ENCODE results near the gene GPD1L.

GPD1L gene

GRCh38 chr3:32195995-32196540 is 89.6 kb downstream of the GPD1L start:
- Histone ChIP-seq H3K9ac (ENCODE audit: low read depth, low read length) (no peak overlapping the region), H3K4me1 (ENCODE audit: insufficient read depth, low read length) (no peaks in the 10 kb centered on the region), H3K9me3 (ENCODE audit: control insufficient read depth, insufficient read depth, low read length) (no peaks in the 10 kb centered on the region)

GRCh38 chr3:32197991-32198390 is 91.6 kb downstream of the GPD1L start:
- Histone ChIP-seq H3K36me3 (ENCODE audit: insufficient read depth, low read length) (no peaks in the 10 kb centered on the region), H3K9ac (ENCODE audit: low read depth, low read length) (no peak overlapping the region), H3K9me3 (ENCODE audit: control insufficient read depth, insufficient read depth, low read length) (no peaks in the 10 kb centered on the region), H3K4me1 (ENCODE audit: insufficient read depth, low read length) (no peaks in the 10 kb centered on the region)

More at GRCh38 chr3:32195995-32196540, 89.6 kb downstream of the GPD1L start:
- no peaks in the 10 kb centered on the region for H3K36me3 ChIP-seq (ENCODE audit: insufficient read depth, low read length)

GRCh38 chr3:32198714-32199113 is 92.3 kb downstream of the GPD1L start:
- no peaks in the 10 kb centered on the region for H3K36me3 ChIP-seq (ENCODE audit: insufficient read depth, low read length)
- no peaks in the 10 kb centered on the region for H3K9me3 ChIP-seq (ENCODE audit: control insufficient read depth, insufficient read depth, low read length)
- H3K9ac ChIP-seq (ENCODE audit: low read depth, low read length), result no peak overlapping the region
- no peaks in the 10 kb centered on the region for H3K4me1 ChIP-seq (ENCODE audit: insufficient read depth, low read length)

- no peak overlapping the region for H3K9ac ChIP-seq (ENCODE audit: low read depth, low read length)
- no peaks in the 10 kb centered on the region for H3K36me3 ChIP-seq (ENCODE audit: insufficient read depth, low read length)
- H3K9me3 ChIP-seq (ENCODE audit: control insufficient read depth, insufficient read depth, low read length), result no peaks in the 10 kb centered on the region
- no peaks in the 10 kb centered on the region for H3K4me1 ChIP-seq (ENCODE audit: insufficient read depth, low read length)
These were observed 94.1 kb downstream of the GPD1L start for GRCh38 chr3:32200490-32200889.

- no peaks in the 10 kb centered on the region for H3K9me3 ChIP-seq (ENCODE audit: control insufficient read depth, insufficient read depth, low read length)
- H3K9ac ChIP-seq (ENCODE audit: low read depth, low read length), result no peak overlapping the region
- H3K36me3 ChIP-seq (ENCODE audit: insufficient read depth, low read length), result no peaks in the 10 kb centered on the region
- H3K4me1 ChIP-seq (ENCODE audit: insufficient read depth, low read length), result no peaks in the 10 kb centered on the region
These were observed 94.8 kb downstream of the GPD1L start for GRCh38 chr3:32200992-32201758.

- no peak overlapping the region for H3K9ac ChIP-seq (ENCODE audit: low read depth, low read length)
- H3K9me3 ChIP-seq (ENCODE audit: control insufficient read depth, insufficient read depth, low read length), result no peaks in the 10 kb centered on the region
- no peaks in the 10 kb centered on the region for H3K36me3 ChIP-seq (ENCODE audit: insufficient read depth, low read length)
- no peaks in the 10 kb centered on the region for H3K4me1 ChIP-seq (ENCODE audit: insufficient read depth, low read length)
These were observed 96.1 kb downstream of the GPD1L start for GRCh38 chr3:32202496-32202895.

- no peak overlapping the region for H3K9ac ChIP-seq (ENCODE audit: low read depth, low read length)
- no peaks in the 10 kb centered on the region for H3K36me3 ChIP-seq (ENCODE audit: insufficient read depth, low read length)
- H3K9me3 ChIP-seq (ENCODE audit: control insufficient read depth, insufficient read depth, low read length), result no peaks in the 10 kb centered on the region
- no peaks in the 10 kb centered on the region for H3K4me1 ChIP-seq (ENCODE audit: insufficient read depth, low read length)
These were observed 97.4 kb downstream of the GPD1L start for GRCh38 chr3:32203854-32204253.

GRCh38 chr3:32208447-32208846 is 102.0 kb downstream of the GPD1L start:
- no peaks in the 10 kb centered on the region for H3K4me1 ChIP-seq (ENCODE audit: insufficient read depth, low read length)
- no peak overlapping the region for H3K9ac ChIP-seq (ENCODE audit: low read depth, low read length)
- no peaks in the 10 kb centered on the region for H3K9me3 ChIP-seq (ENCODE audit: control insufficient read depth, insufficient read depth, low read length)
- H3K36me3 ChIP-seq (ENCODE audit: insufficient read depth, low read length), result no peaks in the 10 kb centered on the region

- no peaks in the 10 kb centered on the region; the same call in 1 of the 2 replicates for H3K9me3 ChIP-seq (ENCODE audit: control insufficient read depth, insufficient read depth, low read length)
- no peaks in the 10 kb centered on the region for H3K36me3 ChIP-seq (ENCODE audit: insufficient read depth, low read length)
- H3K9ac ChIP-seq (ENCODE audit: low read depth, low read length), result no peak overlapping the region
- H3K4me1 ChIP-seq (ENCODE audit: insufficient read depth, low read length), result no peaks in the 10 kb centered on the region
These were observed 108.8 kb downstream of the GPD1L start for GRCh38 chr3:32215185-32215584.

GRCh38 chr3:32216172-32216783 is 109.9 kb downstream of the GPD1L start:
- Histone ChIP-seq H3K9me3 (ENCODE audit: control insufficient read depth, insufficient read depth, low read length) (no peaks in the 10 kb centered on the region; the same call in 1 of the 2 replicates), H3K9ac (ENCODE audit: low read depth, low read length) (no peak overlapping the region), H3K36me3 (ENCODE audit: insufficient read depth, low read length) (no peaks in the 10 kb centered on the region), H3K4me1 (ENCODE audit: insufficient read depth, low read length) (no peaks in the 10 kb centered on the region)

- Histone ChIP-seq H3K36me3 (ENCODE audit: insufficient read depth, low read length) (no peaks in the 10 kb centered on the region), H3K4me1 (ENCODE audit: insufficient read depth, low read length) (no peaks in the 10 kb centered on the region), H3K9me3 (ENCODE audit: control insufficient read depth, insufficient read depth, low read length) (no peaks in the 10 kb centered on the region; the same call in 1 of the 2 replicates), H3K9ac (ENCODE audit: low read depth, low read length) (no peak overlapping the region)
These were observed 110.9 kb downstream of the GPD1L start for GRCh38 chr3:32217339-32217738.
